ENCODE results near the gene WNT4.

WNT4 gene

DNA sequence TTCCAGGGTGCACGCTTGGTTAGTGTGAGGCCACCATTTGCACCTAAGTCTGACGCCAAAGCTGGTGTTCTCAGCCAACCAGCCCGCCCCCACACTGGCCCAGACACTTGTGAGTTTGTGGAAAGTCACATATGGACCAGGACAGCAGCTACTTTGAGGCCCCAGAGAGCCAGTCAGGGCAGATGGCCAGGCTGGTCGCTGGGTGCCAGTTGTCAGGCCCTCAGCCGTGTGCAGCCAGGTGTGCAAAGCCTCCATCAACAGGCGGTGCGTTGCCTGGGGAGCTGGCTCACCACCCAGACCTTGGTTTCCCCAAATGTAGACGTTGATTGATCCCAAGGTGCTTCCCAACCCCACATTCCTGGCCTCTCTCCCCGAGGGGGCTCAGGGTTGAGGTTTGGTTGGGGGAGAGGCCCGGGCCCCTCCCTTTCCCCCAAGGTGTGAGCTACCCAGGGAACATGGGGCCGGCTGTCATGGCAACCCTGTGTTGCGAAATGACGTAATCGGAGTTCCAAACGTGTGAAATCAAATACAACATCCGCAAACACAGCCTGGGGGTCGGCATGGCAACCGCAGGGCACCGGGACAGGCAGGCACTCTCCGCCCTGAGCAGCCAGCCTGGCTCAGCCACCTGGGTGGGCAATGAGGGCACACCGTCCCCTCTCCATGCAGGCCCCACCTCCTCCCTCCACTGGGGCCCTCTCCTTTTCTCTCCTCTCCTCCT, 42.2 kb upstream of the WNT4 start:
- Histone ChIP-seq H3K9me3 (ENCODE audit: insufficient read depth, low read length, severe bottlenecking) (no peaks in the 10 kb centered on the region), H3K27ac (ENCODE audit: low read length) (no peak overlapping the region), H3K27me3 (ENCODE audit: insufficient read depth, low read length, poor library complexity) (peaks cover 4% of the 10 kb centered on the region), H3K4me1 (ENCODE audit: insufficient read depth, low read length) (no peaks in the 10 kb centered on the region), H2AFZ (ENCODE audit: low read depth, low read length) (no peak overlapping the region), H4K20me1 (ENCODE audit: insufficient read depth, low read length) (0 out of 2 replicates have a peak, but pooled peaks cover 3% of the 10 kb centered on the region), H3K79me2 (ENCODE audit: insufficient read depth, low read length) (no peaks in the 10 kb centered on the region), H3K4me2 (ENCODE audit: insufficient read depth, low read length) (no peak overlapping the region), H3K4me3 (ENCODE audit: low read depth in 1 of 2, low read length in 2 of 2) (no peak overlapping the region), H3K36me3 (ENCODE audit: insufficient read depth, low read length) (no peaks in the 10 kb centered on the region), H3K9ac (ENCODE audit: low read depth, low read length) (no peak overlapping the region)
- ATAC-seq (ENCODE audit: insufficient read depth, low read depth) (no peak), DNase-seq (no peak)
- TF ChIP-seq, protein P1, sequence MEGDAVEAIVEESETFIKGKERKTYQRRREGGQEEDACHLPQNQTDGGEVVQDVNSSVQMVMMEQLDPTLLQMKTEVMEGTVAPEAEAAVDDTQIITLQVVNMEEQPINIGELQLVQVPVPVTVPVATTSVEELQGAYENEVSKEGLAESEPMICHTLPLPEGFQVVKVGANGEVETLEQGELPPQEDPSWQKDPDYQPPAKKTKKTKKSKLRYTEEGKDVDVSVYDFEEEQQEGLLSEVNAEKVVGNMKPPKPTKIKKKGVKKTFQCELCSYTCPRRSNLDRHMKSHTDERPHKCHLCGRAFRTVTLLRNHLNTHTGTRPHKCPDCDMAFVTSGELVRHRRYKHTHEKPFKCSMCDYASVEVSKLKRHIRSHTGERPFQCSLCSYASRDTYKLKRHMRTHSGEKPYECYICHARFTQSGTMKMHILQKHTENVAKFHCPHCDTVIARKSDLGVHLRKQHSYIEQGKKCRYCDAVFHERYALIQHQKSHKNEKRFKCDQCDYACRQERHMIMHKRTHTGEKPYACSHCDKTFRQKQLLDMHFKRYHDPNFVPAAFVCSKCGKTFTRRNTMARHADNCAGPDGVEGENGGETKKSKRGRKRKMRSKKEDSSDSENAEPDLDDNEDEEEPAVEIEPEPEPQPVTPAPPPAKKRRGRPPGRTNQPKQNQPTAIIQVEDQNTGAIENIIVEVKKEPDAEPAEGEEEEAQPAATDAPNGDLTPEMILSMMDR (IDR thresholded peaks at IDR 0.05; ENCODE audit: borderline replicate concordance, extremely low read depth, low read length, poor library complexity, severe bottlenecking): no peak
- TF ChIP-seq EZH2 (IDR thresholded peaks at IDR 0.05; ENCODE audit: borderline replicate concordance, low read depth, low read length, severe bottlenecking): no peak

DNA sequence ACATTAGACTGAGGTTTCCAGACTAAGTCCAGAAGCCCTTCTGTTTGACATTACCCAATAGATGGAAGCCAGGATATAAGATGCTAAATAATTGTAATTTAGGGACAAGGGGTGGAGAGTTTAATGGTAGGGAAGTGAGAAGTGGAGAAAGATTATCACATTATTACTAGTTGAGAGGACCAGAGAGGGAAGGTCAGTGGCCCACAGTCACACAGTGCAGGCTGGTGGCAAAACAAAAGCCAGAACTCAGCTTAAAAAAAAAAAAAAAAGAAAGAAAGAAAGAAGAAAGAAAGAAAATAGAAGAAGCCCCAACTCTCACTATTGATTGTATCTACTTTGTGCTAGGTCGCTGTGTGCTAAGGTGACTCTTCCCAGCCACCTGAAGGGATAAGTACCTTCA, 41.6 kb upstream of the WNT4 start:
- Histone ChIP-seq H4K20me1 (ENCODE audit: insufficient read depth, low read length) (0 out of 2 replicates have a peak, but pooled peaks cover 3% of the 10 kb centered on the region), H3K9me3 (ENCODE audit: insufficient read depth, low read length, severe bottlenecking) (no peaks in the 10 kb centered on the region), H3K4me2 (ENCODE audit: insufficient read depth, low read length) (no peak overlapping the region), H3K27me3 (ENCODE audit: insufficient read depth, low read length, poor library complexity) (peaks cover 4% of the 10 kb centered on the region), H3K4me1 (ENCODE audit: insufficient read depth, low read length) (no peaks in the 10 kb centered on the region), H3K27ac (ENCODE audit: low read length) (no peak overlapping the region), H2AFZ (ENCODE audit: low read depth, low read length) (no peak overlapping the region), H3K36me3 (ENCODE audit: insufficient read depth, low read length) (no peaks in the 10 kb centered on the region), H3K9ac (ENCODE audit: low read depth, low read length) (no peak overlapping the region), H3K79me2 (ENCODE audit: insufficient read depth, low read length) (no peaks in the 10 kb centered on the region), H3K4me3 (ENCODE audit: low read depth in 1 of 2, low read length in 2 of 2) (no peak overlapping the region)
- no peak for TF ChIP-seq EZH2 (IDR thresholded peaks at IDR 0.05; ENCODE audit: borderline replicate concordance, low read depth, low read length, severe bottlenecking)
- TF ChIP-seq, protein P1 (IDR thresholded peaks at IDR 0.05; ENCODE audit: borderline replicate concordance, extremely low read depth, low read length, poor library complexity, severe bottlenecking): no peak
- no peak for DNase-seq
- ATAC-seq (ENCODE audit: insufficient read depth, low read depth): no peak

- no peak overlapping the region for H3K4me2 ChIP-seq (ENCODE audit: insufficient read depth, low read length)
- no peak overlapping the region for H3K4me3 ChIP-seq (ENCODE audit: low read depth in 1 of 2, low read length in 2 of 2)
- H3K36me3 ChIP-seq (ENCODE audit: insufficient read depth, low read length): no peaks in the 10 kb centered on the region
- 0 out of 2 replicates have a peak, but pooled peaks cover 3% of the 10 kb centered on the region for H4K20me1 ChIP-seq (ENCODE audit: insufficient read depth, low read length)
- DNase-seq: no peak
- TF ChIP-seq, protein P1 (IDR thresholded peaks at IDR 0.05; ENCODE audit: borderline replicate concordance, extremely low read depth, low read length, poor library complexity, severe bottlenecking): no peak
- TF ChIP-seq EZH2 (IDR thresholded peaks at IDR 0.05; ENCODE audit: borderline replicate concordance, low read depth, low read length, severe bottlenecking): no peak
- no peak overlapping the region for H3K27ac ChIP-seq (ENCODE audit: low read length)
- H3K27me3 ChIP-seq (ENCODE audit: insufficient read depth, low read length, poor library complexity): peaks cover 4% of the 10 kb centered on the region
- no peak for ATAC-seq (ENCODE audit: insufficient read depth, low read depth)
- no peaks in the 10 kb centered on the region for H3K4me1 ChIP-seq (ENCODE audit: insufficient read depth, low read length)
- no peak overlapping the region for H2AFZ ChIP-seq (ENCODE audit: low read depth, low read length)
- no peaks in the 10 kb centered on the region for H3K9me3 ChIP-seq (ENCODE audit: insufficient read depth, low read length, severe bottlenecking)
- no peaks in the 10 kb centered on the region for H3K79me2 ChIP-seq (ENCODE audit: insufficient read depth, low read length)
- no peak overlapping the region for H3K9ac ChIP-seq (ENCODE audit: low read depth, low read length)
These were observed 39.8 kb upstream of the WNT4 start for GRCh38 chr1:22182715-22183114.

Data from DND-41 (cell line).